HG02943 (cell line): ENCODE data around the gene ICE1.
"Not testable (repeated sequence)": the region's sequence is repeated elsewhere in the genome, so short reads cannot be mapped to it uniquely, and the experiment has no call there.

ENCODE experiments used
- ATAC-seq: cut with Tn5 transposase; IDR thresholded peaks from one replicate; pipeline ENCODE4 v1.9.1; 2021; ENCODE audit warnings: mild to moderate bottlenecking, low read depth, moderate library complexity; ENCODE audit not compliant: unreplicated experiment

The ICE1 gene

GRCh38 chr5:5487585-5488360, 65.3 kb downstream of the ICE1 start:
- no peak for ATAC-seq

DNA sequence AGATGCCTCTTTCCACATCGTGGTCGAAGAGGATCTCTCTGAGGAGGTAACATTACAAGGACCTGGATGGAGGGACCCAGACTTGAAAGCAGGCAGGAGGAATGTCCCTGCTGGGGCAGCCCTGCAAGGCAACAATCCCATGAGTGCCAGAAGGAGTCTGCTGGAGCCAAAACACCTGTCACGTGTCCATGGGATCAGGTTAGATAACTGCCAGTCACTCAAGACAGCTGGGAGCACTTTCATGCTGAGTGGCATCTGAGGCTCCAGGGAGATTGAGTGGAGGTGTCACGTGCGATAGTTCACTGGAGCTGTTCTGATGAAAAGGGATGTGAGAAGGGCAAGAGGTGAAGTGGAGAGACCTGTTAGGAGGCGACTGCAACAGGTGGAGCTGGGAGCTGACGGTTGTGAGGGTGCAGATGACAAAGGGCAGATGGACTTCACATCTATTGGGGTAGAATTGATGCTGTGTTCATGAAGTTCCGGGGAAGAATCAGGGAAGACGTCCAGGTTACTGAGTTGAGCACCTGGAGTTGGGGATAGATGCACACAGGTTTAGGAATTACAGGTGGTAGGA, 68.4 kb downstream of the ICE1 start:
- no peak for ATAC-seq

DNA sequence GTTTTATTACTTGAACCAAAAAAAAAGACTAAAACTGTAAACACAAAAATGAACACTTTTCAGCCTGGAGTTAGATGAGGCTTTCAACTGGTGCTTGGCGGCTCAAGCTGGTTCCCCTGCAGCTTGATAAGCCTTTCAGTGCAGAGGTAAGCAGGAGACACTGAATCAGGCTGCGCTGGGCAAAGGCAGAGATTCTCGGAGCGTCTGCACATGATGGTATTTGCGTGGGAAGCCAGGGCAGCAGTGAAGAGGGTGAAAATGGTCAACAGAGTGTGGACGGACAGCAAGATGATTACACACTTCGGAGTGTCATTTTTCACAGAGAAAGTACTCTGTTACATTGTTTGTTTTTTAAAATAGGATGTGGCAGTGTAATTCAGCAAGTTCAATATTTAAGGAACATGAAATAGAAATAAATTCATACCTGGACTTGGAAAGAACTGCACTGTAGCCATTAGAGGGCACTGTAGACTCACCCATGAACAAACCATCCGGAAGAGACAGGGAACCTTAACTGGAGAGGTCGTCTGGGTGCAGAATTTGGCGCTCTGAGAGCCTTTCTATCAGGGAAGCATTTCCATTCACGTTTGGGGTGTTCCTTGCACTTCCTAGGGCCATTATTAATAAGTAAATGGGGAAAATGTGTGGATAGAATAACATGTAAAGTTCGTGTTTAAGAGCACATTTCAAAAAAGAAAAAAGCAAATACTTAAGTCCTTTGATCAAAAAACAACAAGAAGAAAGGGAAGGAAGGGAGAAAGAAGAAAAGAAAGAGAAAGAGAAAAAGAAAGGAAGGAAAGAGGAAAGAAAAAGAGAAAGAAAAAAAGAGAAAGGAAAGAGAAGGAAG, 69.8 kb downstream of the ICE1 start:
- ATAC-seq, result no peak

- not testable (repeated sequence) for ATAC-seq
Observed at GRCh38 chr5:5492934-5493271, 70.4 kb downstream of the ICE1 start.

- peak; percentile 71 for ATAC-seq
Observed at GRCh38 chr5:5494489-5495402, 72.3 kb downstream of the ICE1 start.

DNA sequence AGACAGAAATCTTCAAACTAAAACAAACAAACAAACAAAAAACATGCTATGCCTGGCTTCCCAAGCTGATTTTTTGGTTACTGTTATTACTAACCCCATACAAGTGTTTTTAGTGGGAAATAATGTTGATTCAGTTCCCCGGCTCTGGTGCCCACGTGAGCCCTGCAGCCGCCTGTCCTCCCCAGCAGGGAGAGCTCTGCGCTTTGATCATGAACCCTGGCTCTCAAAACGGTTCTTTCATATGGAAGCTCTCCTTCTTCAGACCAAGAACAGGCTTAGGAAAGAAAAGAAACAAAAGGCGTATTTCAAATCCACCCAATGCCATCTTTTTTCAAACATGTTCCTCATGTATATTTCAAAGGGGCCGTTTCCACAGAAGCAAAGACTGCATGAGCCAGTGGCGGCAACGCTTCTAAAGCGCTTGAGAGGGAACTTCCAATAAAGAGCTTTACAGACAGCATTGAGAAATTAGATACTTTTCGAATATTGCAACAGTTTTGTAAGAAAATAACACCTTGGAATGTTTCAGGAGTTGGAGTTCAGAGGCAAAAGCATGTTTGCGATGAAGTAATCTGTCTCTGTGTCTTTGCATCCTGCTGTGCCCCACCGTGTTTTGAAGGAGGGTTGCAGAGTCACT, 74.8 kb downstream of the ICE1 start:
- no peak for ATAC-seq

DNA sequence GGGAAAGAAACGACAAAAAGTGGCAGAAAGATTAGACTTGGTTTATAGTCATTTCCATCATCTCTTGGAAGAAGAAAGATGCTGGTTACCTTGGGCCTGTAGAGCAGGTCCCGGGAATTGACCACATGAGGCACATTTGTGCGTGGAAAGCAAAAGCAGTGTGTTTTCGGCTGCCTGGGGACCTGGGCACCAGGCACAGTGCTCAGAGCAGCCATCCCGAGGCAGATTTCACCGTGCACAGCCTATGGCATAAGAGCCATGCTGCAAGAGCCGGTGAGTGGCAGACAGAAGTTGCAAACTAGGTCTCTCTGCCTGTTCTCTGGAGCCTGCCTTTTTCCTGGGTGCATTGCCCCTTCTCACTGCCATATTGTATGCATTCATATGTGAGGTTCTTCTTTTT, 77.0 kb downstream of the ICE1 start:
- no peak for ATAC-seq

DNA sequence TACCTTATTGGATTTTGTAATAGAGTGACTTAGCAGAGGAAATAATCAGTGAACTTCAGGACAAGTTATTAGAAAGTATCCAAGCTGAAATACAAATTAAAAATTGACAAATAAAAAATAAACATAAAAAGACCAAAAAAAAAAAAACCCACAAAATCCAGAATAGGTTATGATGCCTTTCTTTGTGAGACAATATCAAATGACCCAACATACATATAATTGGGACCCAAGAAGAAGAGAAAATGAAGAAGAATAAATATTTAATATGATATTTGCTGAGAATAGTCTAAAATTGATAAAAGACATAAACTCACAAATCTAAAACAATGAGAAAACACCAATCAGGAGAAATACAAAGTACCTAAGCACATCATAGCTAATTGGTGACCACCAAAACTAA, 81.8 kb downstream of the ICE1 start:
- ATAC-seq, result no peak

DNA sequence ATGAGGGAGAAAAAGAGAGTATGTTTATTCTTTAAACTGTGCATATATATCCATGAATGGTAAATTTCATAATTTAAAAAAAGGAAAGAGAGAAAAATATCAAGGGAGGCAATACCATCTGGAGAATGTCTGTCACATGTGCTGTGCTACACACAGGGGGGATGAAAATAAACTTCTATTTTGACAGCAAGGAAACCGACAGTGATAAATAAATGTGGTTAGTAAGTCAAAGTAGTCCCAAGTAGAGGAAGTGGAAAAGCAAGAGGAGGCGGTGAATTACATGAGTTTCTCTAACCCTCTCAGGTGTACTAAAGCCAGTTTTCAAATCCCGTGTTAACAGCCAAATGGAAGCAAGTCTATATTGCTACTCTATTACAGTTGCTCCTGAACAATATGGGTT, 83.3 kb downstream of the ICE1 start:
- no peak for ATAC-seq

DNA sequence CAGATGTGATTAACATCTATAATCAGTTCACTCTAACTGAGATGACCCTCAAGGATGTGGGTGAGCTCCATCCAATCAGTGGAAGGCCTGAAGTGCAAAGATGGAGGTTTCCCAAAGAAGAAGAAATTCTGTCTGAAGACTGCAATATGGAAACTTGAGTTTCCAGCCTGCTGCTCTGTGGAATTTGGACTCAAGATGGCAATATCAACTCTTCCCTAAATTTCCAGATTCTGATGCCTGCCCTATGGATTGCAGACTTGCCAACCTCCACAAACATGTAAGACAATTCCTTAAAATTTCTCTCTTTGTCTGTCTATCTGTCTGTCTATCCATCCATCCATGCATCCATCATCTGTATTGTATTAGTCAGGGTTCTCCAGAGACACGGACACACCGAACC, 85.9 kb downstream of the ICE1 start:
- no peak for ATAC-seq

DNA sequence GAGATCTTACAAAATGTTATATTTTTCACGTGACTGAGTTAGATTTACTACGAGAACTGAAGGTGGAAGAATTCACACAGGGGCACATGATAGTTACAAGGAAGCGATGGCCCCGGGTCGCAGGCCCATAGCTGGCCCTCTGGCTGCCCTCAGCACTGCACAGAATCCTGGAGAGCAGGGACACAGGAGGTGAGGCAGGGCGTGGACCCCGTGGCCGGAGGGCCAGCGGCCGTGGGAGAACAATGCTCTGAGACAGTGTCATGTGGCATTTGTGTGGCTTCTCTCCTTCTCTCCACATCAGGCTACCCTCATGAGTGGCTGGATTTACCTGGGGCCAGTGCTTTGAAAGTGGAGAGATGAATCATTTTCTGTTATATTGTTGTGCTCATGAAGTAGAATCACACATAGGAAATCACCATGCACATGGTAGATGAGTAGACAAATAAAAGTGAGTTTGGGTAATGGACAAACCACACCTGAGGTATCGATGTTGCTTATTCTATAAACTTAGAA, 89.5 kb downstream of the ICE1 start:
- no peak for ATAC-seq

DNA sequence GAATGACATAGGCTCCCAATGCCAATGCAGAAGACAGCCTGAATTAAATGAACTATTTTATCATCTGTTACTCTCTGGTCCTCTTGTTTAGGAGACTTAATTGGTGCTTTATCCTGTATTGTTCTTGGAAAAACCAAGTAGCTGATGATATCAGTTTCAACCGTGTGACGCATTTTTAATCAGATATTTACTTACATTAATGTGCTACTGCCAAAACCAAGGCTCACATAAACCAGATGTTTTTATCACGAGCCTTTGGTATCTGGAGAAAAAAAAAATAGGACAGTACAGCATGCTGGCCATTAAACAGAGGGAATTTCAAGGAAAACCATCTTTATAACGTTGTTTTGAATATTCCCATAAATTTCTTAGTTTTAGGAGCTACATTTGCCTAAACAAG, 90.1 kb downstream of the ICE1 start:
- no peak for ATAC-seq

DNA sequence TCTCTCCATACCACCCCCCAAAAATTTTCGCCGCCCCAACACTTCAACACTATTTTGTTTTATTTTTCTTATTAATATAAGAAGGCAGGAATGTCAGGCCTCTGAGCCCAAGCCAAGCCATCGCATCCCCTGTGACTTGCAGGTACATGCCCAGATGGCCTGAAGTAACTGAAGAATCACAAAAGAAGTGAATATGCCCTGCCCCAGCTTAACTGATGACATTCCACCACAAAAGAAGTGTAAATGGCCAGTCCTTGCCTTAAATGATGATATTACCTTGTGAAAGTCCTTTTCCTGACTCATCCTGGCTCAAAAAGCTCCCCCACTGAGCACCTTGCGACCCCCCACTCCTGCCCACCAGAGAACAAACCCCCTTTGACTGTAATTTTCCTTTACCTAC, 98.1 kb downstream of the ICE1 start:
- ATAC-seq, result not testable (repeated sequence)

DNA sequence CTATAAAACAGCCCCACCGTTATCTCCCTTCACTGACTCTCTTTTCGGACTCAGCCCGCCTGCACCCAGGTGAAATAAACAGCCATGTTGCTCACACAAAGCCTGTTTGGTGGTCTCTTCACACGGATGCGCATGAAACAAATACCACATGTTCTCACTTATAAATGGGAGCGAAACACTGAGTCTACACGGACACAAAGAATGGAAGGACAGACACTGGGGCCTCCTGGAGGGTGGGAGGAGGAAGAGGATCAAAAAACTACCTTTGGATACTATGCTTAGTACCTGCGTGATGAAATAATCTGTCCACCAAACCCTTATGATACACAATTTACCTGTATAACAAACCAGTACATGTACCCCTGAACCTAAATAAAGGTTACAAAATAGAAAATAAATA, 98.6 kb downstream of the ICE1 start:
- ATAC-seq, result no peak

- ATAC-seq, result no peak
Observed at GRCh38 chr5:5521478-5521877, 99.0 kb downstream of the ICE1 start.

GRCh38 chr5:5522336-5522735, 99.9 kb downstream of the ICE1 start:
- ATAC-seq, result no peak

DNA sequence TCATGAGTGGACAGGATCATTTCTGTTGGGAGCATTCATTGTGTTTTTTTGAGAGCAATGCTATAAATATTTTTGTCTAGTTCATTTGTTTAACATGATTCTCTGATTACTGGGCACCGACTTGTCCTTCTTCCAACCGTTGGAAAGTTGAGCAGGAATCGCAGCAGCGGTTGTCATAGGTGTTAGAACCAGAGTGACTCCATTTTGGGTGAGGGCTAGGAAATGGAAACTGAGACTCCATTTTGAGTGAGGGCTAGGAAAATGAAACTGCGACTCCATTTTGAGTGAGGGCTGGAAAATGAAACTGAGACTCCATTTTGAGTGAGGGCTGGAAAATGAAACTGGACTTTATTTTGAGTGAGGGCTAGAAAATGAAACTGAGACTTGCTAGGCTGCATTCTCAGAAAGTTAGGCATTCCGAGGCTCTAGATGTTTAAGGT, 100.6 kb downstream of the ICE1 start:
- peak; percentile 90 for ATAC-seq

DNA sequence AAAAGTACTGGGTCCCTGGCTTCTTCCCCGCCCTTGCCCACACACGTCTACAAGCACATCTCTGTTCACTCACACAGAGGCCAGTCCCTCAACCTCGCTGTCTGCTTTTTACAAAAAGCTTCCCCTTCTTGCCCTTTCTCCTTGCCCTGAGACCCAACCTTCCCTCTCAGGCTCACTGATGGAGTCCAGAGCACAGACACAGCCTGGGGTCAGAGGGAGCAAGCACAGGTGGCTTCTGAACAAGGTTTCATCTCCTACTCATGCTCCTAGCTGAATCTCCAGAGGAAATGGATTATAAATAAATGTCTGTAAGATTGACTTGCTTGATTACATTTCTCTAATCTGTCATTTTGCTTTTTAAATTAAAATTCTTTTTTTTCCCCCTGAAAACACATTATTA, 101.8 kb downstream of the ICE1 start:
- no peak for ATAC-seq

DNA sequence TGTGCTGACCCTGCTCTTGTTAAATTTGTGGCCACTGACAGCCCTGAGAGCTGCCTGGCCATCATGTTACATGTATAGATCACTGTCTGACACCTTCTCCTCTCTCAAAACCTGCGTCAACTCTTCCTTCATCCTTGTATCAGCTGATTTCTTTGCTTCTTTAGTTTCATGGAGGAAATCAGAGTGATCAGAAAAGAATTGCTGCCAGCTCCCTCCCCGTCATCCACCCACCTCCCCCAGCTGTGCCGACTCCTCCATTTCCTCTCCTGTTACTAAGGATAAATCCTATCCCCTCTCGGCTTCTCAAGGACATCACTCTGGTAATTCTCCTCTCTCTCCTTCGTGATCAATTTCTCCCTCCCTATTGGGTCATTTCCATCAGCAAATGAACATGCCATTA, 108.9 kb downstream of the ICE1 start:
- ATAC-seq, result no peak
